Measurements from ENCODE around the gene TMEM132C. TPM values are rescaled to one million over a fixed set of nuclear protein-coding genes. Genes with fewer than 3 reads are reported as not detected.

TMEM132C gene
- total and polyA plus RNA-seq, 2 donors (not counting 3 experiments of a cell fraction or from before 2014, with no cell fraction given), result not detected

GRCh38 chr12:128672428-128672827 lies 405.5 kb downstream of the TMEM132C start:
- POLR2A ChIA-PET, result no interaction called here
- Histone ChIP-seq H3K9ac (replicated peaks; ENCODE audit: extremely low read depth, insufficient read depth, low read length) (no peak overlapping the region), H3K9me1 (replicated peaks; ENCODE audit: control insufficient read depth, extremely low read depth, insufficient read depth, low read length) (no peaks in the 10 kb centered on the region), H3K9me3 (replicated peaks; ENCODE audit: control insufficient read depth, insufficient read depth, low read length) (peaks cover 2% of the 10 kb centered on the region), H3K36me3 (ENCODE audit: control insufficient read depth in 2 of 2, extremely low read depth in 1 of 2, insufficient read depth in 2 of 2, low read length in 2 of 2) (no peaks in the 10 kb centered on the region), H3K4me3 (replicated peaks in 1 of 3; ENCODE audit: insufficient read depth in 1 of 3, low read depth in 1 of 3, low read length in 3 of 3) (no peak overlapping the region), H3K4me2 (ENCODE audit: insufficient read depth, low read length) (no peak overlapping the region), H3K79me2 (ENCODE audit: control insufficient read depth, insufficient read depth, low read length) (no peaks in the 10 kb centered on the region), H4K20me1 (replicated peaks; ENCODE audit: control insufficient read depth, extremely low read depth, insufficient read depth, low read length) (no peaks in the 10 kb centered on the region), H3K27ac (ENCODE audit: insufficient read depth, low read depth, low read length) (no peak overlapping the region), H3K4me1 (ENCODE audit: control insufficient read depth, extremely low read depth, insufficient read depth, low read length) (no peaks in the 10 kb centered on the region), H2AFZ (ENCODE audit: low read depth, low read length) (no peak overlapping the region), H3K27me3 (ENCODE audit: control insufficient read depth in 2 of 2, insufficient read depth in 2 of 2, low read length in 2 of 2) (no peaks in the 10 kb centered on the region)
- no TSS peak for BruUV-seq (replicated peaks)
- DNase-seq (ENCODE audit: low read depth, low spot score), result no peak
- intact Hi-C loops (cut with micrococcal nuclease) (no loop called here), dilution Hi-C loops (cut with MboI; ENCODE audit: extremely low pct_ligation_motif_present, low sequenced_read_pairs) (no loop called here)
- no peak for TF ChIP-seq JUN (IDR thresholded peaks at IDR 0.05; ENCODE audit: borderline replicate concordance, insufficient read depth, insufficient read length, low read depth)
- no peak for TF ChIP-seq POLR2AphosphoS5 (IDR thresholded peaks at IDR 0.05; ENCODE audit: insufficient read depth, low read depth, low read length)
- CTCF ChIA-PET, result no interaction called here
- FAIRE-seq, result no peak

GRCh38 chr12:128672893-128673292 lies 405.9 kb downstream of the TMEM132C start:
- Histone ChIP-seq H3K4me1 (ENCODE audit: control insufficient read depth, extremely low read depth, insufficient read depth, low read length) (no peaks in the 10 kb centered on the region), H4K20me1 (replicated peaks; ENCODE audit: control insufficient read depth, extremely low read depth, insufficient read depth, low read length) (no peaks in the 10 kb centered on the region), H3K9ac (replicated peaks; ENCODE audit: extremely low read depth, insufficient read depth, low read length) (no peak overlapping the region), H3K4me2 (ENCODE audit: insufficient read depth, low read length) (no peak overlapping the region), H3K9me1 (replicated peaks; ENCODE audit: control insufficient read depth, extremely low read depth, insufficient read depth, low read length) (no peaks in the 10 kb centered on the region), H3K27ac (ENCODE audit: insufficient read depth, low read depth, low read length) (no peak overlapping the region), H3K79me2 (ENCODE audit: control insufficient read depth, insufficient read depth, low read length) (no peaks in the 10 kb centered on the region), H3K9me3 (replicated peaks; ENCODE audit: control insufficient read depth, insufficient read depth, low read length) (peaks cover 2% of the 10 kb centered on the region), H3K36me3 (ENCODE audit: control insufficient read depth in 2 of 2, extremely low read depth in 1 of 2, insufficient read depth in 2 of 2, low read length in 2 of 2) (no peaks in the 10 kb centered on the region), H2AFZ (ENCODE audit: low read depth, low read length) (no peak overlapping the region), H3K4me3 (replicated peaks in 1 of 3; ENCODE audit: insufficient read depth in 1 of 3, low read depth in 1 of 3, low read length in 3 of 3) (no peak overlapping the region), H3K27me3 (ENCODE audit: control insufficient read depth in 2 of 2, insufficient read depth in 2 of 2, low read length in 2 of 2) (no peaks in the 10 kb centered on the region)
- DNase-seq (ENCODE audit: low read depth, low spot score) (no peak), FAIRE-seq (no peak)
- ChIA-PET CTCF (no interaction called here), POLR2A (no interaction called here)
- TF ChIP-seq FOS (IDR thresholded peaks at IDR 0.05; ENCODE audit: borderline replicate concordance, insufficient read depth, low read length), result no peak
- no peak for TF ChIP-seq EZH2 (IDR thresholded peaks at IDR 0.05; ENCODE audit: borderline replicate concordance, low read depth, low read length, severe bottlenecking)
- no peak for TF ChIP-seq MYC (IDR thresholded peaks at IDR 0.05; ENCODE audit: low read depth, low read length)
- TF ChIP-seq POLR2AphosphoS5 (IDR thresholded peaks at IDR 0.05; ENCODE audit: insufficient read depth, low read depth, low read length), result no peak
- no peak for TF ChIP-seq POLR2A (IDR thresholded peaks at IDR 0.05; ENCODE audit: low read depth, low read length)
- TF ChIP-seq GATA2 (IDR thresholded peaks at IDR 0.05; ENCODE audit: insufficient read depth, insufficient read length, low read depth, low read length), result no peak
- TF ChIP-seq CTCF (IDR thresholded peaks at IDR 0.05; ENCODE audit: extremely low read depth in 1 of 2, insufficient read depth in 1 of 2, low read depth in 1 of 2, low read length in 2 of 2), result no peak
- intact Hi-C loops (cut with micrococcal nuclease) (no loop called here), dilution Hi-C loops (cut with MboI; ENCODE audit: extremely low pct_ligation_motif_present, low sequenced_read_pairs) (no loop called here)
- no TSS peak for BruUV-seq (replicated peaks)

Measured in endothelial cell of umbilical vein (primary cell).